ENCODE data around the gene SLC7A14. TPM values are rescaled to one million over a fixed set of nuclear protein-coding genes. Genes with fewer than 3 reads are reported as not detected.

SLC7A14 gene
- total RNA-seq, 4 donors from 2014 or later: under 0.01 to 0.06 (median under 0.01) TPM; not detected in 1

- ATAC-seq (ENCODE audit: low FRiP score): no peak
- DNase-seq (ENCODE audit: low spot score): no peak
- no peak for TF ChIP-seq CTCF (IDR thresholded peaks at IDR 0.05)
Observed at GRCh38 chr3:170496026-170496867, 89.6 kb downstream of the SLC7A14 start.

- no peak for DNase-seq (ENCODE audit: low spot score)
- no peak for TF ChIP-seq CTCF (IDR thresholded peaks at IDR 0.05)
Observed at GRCh38 chr3:170494766-170495165, 91.1 kb downstream of the SLC7A14 start.

GRCh38 chr3:170493712-170494182 is 92.1 kb downstream of the SLC7A14 start:
- DNase-seq (ENCODE audit: low spot score) (no peak), ATAC-seq (ENCODE audit: low FRiP score) (peak; percentile 50)

More at GRCh38 chr3:170494766-170495165, 91.1 kb downstream of the SLC7A14 start:
- no peak for ATAC-seq (ENCODE audit: low FRiP score)

GRCh38 chr3:170491901-170492300 is 94.0 kb downstream of the SLC7A14 start:
- no peak for ATAC-seq (ENCODE audit: low FRiP score)

More at GRCh38 chr3:170493712-170494182, 92.1 kb downstream of the SLC7A14 start:
- TF ChIP-seq CTCF (IDR thresholded peaks at IDR 0.05): no peak

GRCh38 chr3:170490828-170491560 is 94.9 kb downstream of the SLC7A14 start:
- DNase-seq (ENCODE audit: low spot score) (no peak), ATAC-seq (ENCODE audit: low FRiP score) (no peak)
- no peak for TF ChIP-seq CTCF (IDR thresholded peaks at IDR 0.05)

More at GRCh38 chr3:170491901-170492300, 94.0 kb downstream of the SLC7A14 start:
- TF ChIP-seq CTCF (IDR thresholded peaks at IDR 0.05): no peak
- DNase-seq (ENCODE audit: low spot score): no peak

GRCh38 chr3:170488802-170489201 is 97.1 kb downstream of the SLC7A14 start:
- no peak for DNase-seq (ENCODE audit: low spot score)
- no peak for TF ChIP-seq CTCF (IDR thresholded peaks at IDR 0.05)
- peak; percentile 57 for ATAC-seq (ENCODE audit: low FRiP score)
